B cell (primary cell): ENCODE data around the gene RFX3.

Source experiments
- EZH2 ChIP-seq: IDR thresholded peaks from 2 replicates; pipeline ENCODE4 v1.6.1; 2012; ENCODE audit warnings: borderline replicate concordance, low read depth, mild to moderate bottlenecking, moderate library complexity, low read length; ENCODE audit not compliant: insufficient read depth, poor library complexity, severe bottlenecking
- TF ChIP-seq, protein P1 (sequence below): fragments of 200-600 bp; IDR thresholded peaks from one replicate; pipeline ENCODE4 v1.8.0; 2022; ENCODE audit warnings: antibody characterized with exemption, mild to moderate bottlenecking

DNA sequence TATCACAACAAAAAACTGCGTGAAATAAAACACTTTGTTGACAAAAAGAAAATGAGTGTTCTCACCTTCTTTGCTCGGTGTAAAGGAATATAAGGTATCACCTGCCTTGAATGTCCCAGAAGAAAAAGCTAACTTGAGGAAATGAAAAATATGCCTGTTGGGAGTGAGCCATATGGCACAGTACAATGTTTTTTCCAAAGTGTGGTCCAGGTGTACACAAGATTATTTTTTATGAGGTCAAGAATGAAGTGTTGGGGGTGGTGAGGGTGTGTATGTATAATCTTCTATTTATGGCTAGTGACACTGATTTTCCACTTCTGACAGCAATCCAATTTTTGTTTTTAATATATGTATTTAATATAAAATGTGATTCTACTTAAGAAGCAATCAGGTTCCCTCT is 134.4 kb downstream of the RFX3 start:
- TF ChIP-seq, protein P1, sequence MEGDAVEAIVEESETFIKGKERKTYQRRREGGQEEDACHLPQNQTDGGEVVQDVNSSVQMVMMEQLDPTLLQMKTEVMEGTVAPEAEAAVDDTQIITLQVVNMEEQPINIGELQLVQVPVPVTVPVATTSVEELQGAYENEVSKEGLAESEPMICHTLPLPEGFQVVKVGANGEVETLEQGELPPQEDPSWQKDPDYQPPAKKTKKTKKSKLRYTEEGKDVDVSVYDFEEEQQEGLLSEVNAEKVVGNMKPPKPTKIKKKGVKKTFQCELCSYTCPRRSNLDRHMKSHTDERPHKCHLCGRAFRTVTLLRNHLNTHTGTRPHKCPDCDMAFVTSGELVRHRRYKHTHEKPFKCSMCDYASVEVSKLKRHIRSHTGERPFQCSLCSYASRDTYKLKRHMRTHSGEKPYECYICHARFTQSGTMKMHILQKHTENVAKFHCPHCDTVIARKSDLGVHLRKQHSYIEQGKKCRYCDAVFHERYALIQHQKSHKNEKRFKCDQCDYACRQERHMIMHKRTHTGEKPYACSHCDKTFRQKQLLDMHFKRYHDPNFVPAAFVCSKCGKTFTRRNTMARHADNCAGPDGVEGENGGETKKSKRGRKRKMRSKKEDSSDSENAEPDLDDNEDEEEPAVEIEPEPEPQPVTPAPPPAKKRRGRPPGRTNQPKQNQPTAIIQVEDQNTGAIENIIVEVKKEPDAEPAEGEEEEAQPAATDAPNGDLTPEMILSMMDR: no peak
- TF ChIP-seq EZH2: no peak
